Ascending aorta (tissue), 2 donors: ENCODE data around the gene PDIA6. TPM values are rescaled to one million over a fixed set of nuclear protein-coding genes. Genes with fewer than 3 reads are reported as not detected.

Source experiments
- DNase-seq, 2 donors: peaks; one replicate each; pipeline ENCODE4 v3.0.0-alpha.2; 2019; ENCODE audit warnings: low spot score in 2 of 2
- H3K27ac ChIP-seq, 2 donors: fragments of 200-600 bp; sonication (generic); one replicate each; pipeline ENCODE4 v1.5.1; 2016 to 2017; ENCODE audit warnings: mild to moderate bottlenecking in 1 of 2
- H3K27me3 ChIP-seq: fragments of 200-600 bp; sonication (generic); one replicate; pipeline ENCODE4 v1.5.1; 2017
- H3K36me3 ChIP-seq, 2 donors: fragments of 200-600 bp; sonication (generic); one replicate each; pipeline ENCODE4 v1.5.1; 2016
- H3K4me1 ChIP-seq, 2 donors: fragments of 200-600 bp; sonication (generic); one replicate each; pipeline ENCODE4 v1.5.1; 2016 to 2017; ENCODE audit warnings: mild to moderate bottlenecking in 1 of 2
- H3K4me3 ChIP-seq, 2 donors: fragments of 200-600 bp; sonication (generic); one replicate each; pipeline ENCODE4 v1.5.1; 2016 to 2017; ENCODE audit warnings: mild to moderate bottlenecking in 1 of 2
- H3K9me3 ChIP-seq, 2 donors: fragments of 200-600 bp; sonication (generic); one replicate each; pipeline ENCODE4 v1.5.1; 2016
- CTCF ChIP-seq, 3 experiments: fragments of 200-600 bp in 2 of 3; fragments of 450-650 bp in 1 of 3; sonication (generic) in 2 of 3; IDR thresholded peaks; one replicate each; pipeline ENCODE4 v1.5.1; 2016 to 2019; ENCODE audit warnings: antibody characterized with exemption in 3 of 3, mild to moderate bottlenecking in 1 of 3, moderate library complexity in 1 of 3
- intact Hi-C: fragments of 100-400 bp; cut with DNase I; formaldehyde crosslinking; loops from one replicate; pipeline ENCODE4 v1.15.1; 2023
- total RNA-seq: library from RNA; depleted of rRNA; stranded (reverse); fragments of >200 nt; gene quantifications from one replicate; pipeline ENCODE4 v1.1.0, GENCODE V29; 2016

PDIA6 gene
- total RNA-seq, 1 donor from 2014 or later: 56.4 TPM

- no peaks in the 10 kb centered on the region for H3K4me1 ChIP-seq
- H3K4me3 ChIP-seq: no peak overlapping the region
- no peak for DNase-seq
- TF ChIP-seq CTCF (IDR thresholded peaks at IDR 0.05): no peak
- no peaks in the 10 kb centered on the region for H3K27me3 ChIP-seq
- peaks cover 76 to 94% of the 10 kb centered on the region in 2 donors for H3K36me3 ChIP-seq
- intact Hi-C loops: no loop called here
- H3K27ac ChIP-seq: no peak overlapping the region
- H3K9me3 ChIP-seq: no peaks in the 10 kb centered on the region
Measured at GRCh38 chr2:10792660-10793400, 19.8 kb downstream of the PDIA6 start.

- H3K27ac ChIP-seq: no peak overlapping the region
- H3K27me3 ChIP-seq: no peaks in the 10 kb centered on the region
- H3K4me1 ChIP-seq: no peaks in the 10 kb centered on the region
- H3K4me3 ChIP-seq: no peak overlapping the region
- no peak for DNase-seq
- peaks cover 77 to 94% of the 10 kb centered on the region in 2 donors for H3K36me3 ChIP-seq
- no peak for TF ChIP-seq CTCF (IDR thresholded peaks at IDR 0.05)
- H3K9me3 ChIP-seq: no peaks in the 10 kb centered on the region
- intact Hi-C loops: no loop called here
Measured at GRCh38 chr2:10792001-10792634, 20.5 kb downstream of the PDIA6 start.

GRCh38 chr2:10790228-10790973, 22.2 kb downstream of the PDIA6 start:
- H3K4me3 ChIP-seq: no peak overlapping the region
- no peak for TF ChIP-seq CTCF (IDR thresholded peaks at IDR 0.05)
- no peaks in the 10 kb centered on the region for H3K27me3 ChIP-seq
- intact Hi-C loops: no loop called here
- no peak overlapping the region for H3K27ac ChIP-seq
- no peaks in the 10 kb centered on the region for H3K4me1 ChIP-seq
- H3K9me3 ChIP-seq: no peaks in the 10 kb centered on the region
- peaks cover 81 to 96% of the 10 kb centered on the region in 2 donors for H3K36me3 ChIP-seq
- no peak for DNase-seq

GRCh38 chr2:10788855-10789254, 23.7 kb downstream of the PDIA6 start:
- H3K36me3 ChIP-seq: peaks cover 95 to 98% of the 10 kb centered on the region in 2 donors
- intact Hi-C loops: no loop called here

More at GRCh38 chr2:10788855-10789254, 23.7 kb downstream of the PDIA6 start:
- H3K4me1 ChIP-seq: no peaks in the 10 kb centered on the region
- no peak overlapping the region for H3K4me3 ChIP-seq
- H3K27me3 ChIP-seq: no peaks in the 10 kb centered on the region
- H3K27ac ChIP-seq: no peak overlapping the region
- no peak for DNase-seq
- no peaks in the 10 kb centered on the region for H3K9me3 ChIP-seq
- no peak for TF ChIP-seq CTCF (IDR thresholded peaks at IDR 0.05)
